Measurements from ENCODE around the gene UBR4.

The UBR4 gene

GRCh38 chr1:19074902-19075721, 135.0 kb downstream of the UBR4 start:
- Histone ChIP-seq H3K36me3 (ENCODE audit: control insufficient read depth in 1 of 2, insufficient read depth in 2 of 2, low read depth in 1 of 2, low read length in 2 of 2) (peaks cover 73 to 76% of the 10 kb centered on the region in 2 experiments), H3K79me1 (replicated peaks; ENCODE audit: low read length, poor library complexity, severe bottlenecking) (peaks cover 21% of the 10 kb centered on the region), H3K9ac (ENCODE audit: low read length) (no peak overlapping the region), H2BK5ac (ENCODE audit: low read depth, low read length, poor library complexity, severe bottlenecking) (no peak overlapping the region), H3K23ac (ENCODE audit: low read length in 2 of 2) (no peak overlapping the region), H3K4me2 (ENCODE audit: low read length, poor library complexity, severe bottlenecking) (no peak overlapping the region), H4K8ac (ENCODE audit: low read length) (no peak overlapping the region), H3K4me1 (ENCODE audit: control insufficient read depth, insufficient read depth, low read depth, low read length) (peaks cover 15% of the 10 kb centered on the region), H3K27ac (ENCODE audit: low read length, poor library complexity, severe bottlenecking) (no peak overlapping the region), H3K27me3 (ENCODE audit: control insufficient read depth in 1 of 2, insufficient read depth in 1 of 2, low read length in 2 of 2) (peaks cover 0 to 11% of the 10 kb centered on the region in 2 experiments), H4K91ac (ENCODE audit: low read length) (no peak overlapping the region), H3K14ac (ENCODE audit: low read length in 2 of 2) (no peak overlapping the region), H3K18ac (ENCODE audit: low read depth in 1 of 2, low read length in 2 of 2) (no peak overlapping the region), H2BK120ac (ENCODE audit: low read depth, low read length) (no peak overlapping the region), H2BK15ac (ENCODE audit: low read depth, poor library complexity, severe bottlenecking) (no peak overlapping the region), H2AFZ (ENCODE audit: low read depth, low read length) (no peak overlapping the region), H2AK5ac (ENCODE audit: low read length, severe bottlenecking) (no peak overlapping the region), H3K4ac (ENCODE audit: low read depth in 1 of 2, low read length in 2 of 2) (no peak overlapping the region), H2BK12ac (ENCODE audit: low read length in 2 of 2) (no peak overlapping the region), H3K9me3 (ENCODE audit: control insufficient read depth, low read length) (no peaks in the 10 kb centered on the region), H3K4me3 (ENCODE audit: insufficient read depth in 1 of 2, low read depth in 1 of 2, low read length in 2 of 2) (no peak overlapping the region)
- no peak for DNase-seq
- WGBS = 85% methylated on average over 21 of the region's 21 CpGs

- peaks cover 0 to 18% of the 10 kb centered on the region in 2 experiments for H3K27me3 ChIP-seq (ENCODE audit: control insufficient read depth in 1 of 2, insufficient read depth in 1 of 2, low read length in 2 of 2)
- H4K8ac ChIP-seq (ENCODE audit: low read length) = no peak overlapping the region
- H3K9ac ChIP-seq (ENCODE audit: low read length) = no peak overlapping the region
- no peak overlapping the region for H3K4me3 ChIP-seq (ENCODE audit: insufficient read depth in 1 of 2, low read depth in 1 of 2, low read length in 2 of 2)
- H2AFZ ChIP-seq (ENCODE audit: low read depth, low read length) = no peak overlapping the region
- no peak overlapping the region for H2BK12ac ChIP-seq (ENCODE audit: low read length in 2 of 2)
- peaks cover 19% of the 10 kb centered on the region for H3K79me1 ChIP-seq (replicated peaks; ENCODE audit: low read length, poor library complexity, severe bottlenecking)
- no peaks in the 10 kb centered on the region for H3K9me3 ChIP-seq (ENCODE audit: control insufficient read depth, low read length)
- H3K18ac ChIP-seq (ENCODE audit: low read depth in 1 of 2, low read length in 2 of 2) = no peak overlapping the region
- no peak overlapping the region for H3K14ac ChIP-seq (ENCODE audit: low read length in 2 of 2)
- H3K27ac ChIP-seq (ENCODE audit: low read length, poor library complexity, severe bottlenecking) = no peak overlapping the region
- H2BK5ac ChIP-seq (ENCODE audit: low read depth, low read length, poor library complexity, severe bottlenecking) = no peak overlapping the region
- peaks cover 70 to 71% of the 10 kb centered on the region in 2 experiments for H3K36me3 ChIP-seq (ENCODE audit: control insufficient read depth in 1 of 2, insufficient read depth in 2 of 2, low read depth in 1 of 2, low read length in 2 of 2)
- no peak overlapping the region for H3K4ac ChIP-seq (ENCODE audit: low read depth in 1 of 2, low read length in 2 of 2)
- H3K4me1 ChIP-seq (ENCODE audit: control insufficient read depth, insufficient read depth, low read depth, low read length) = peaks cover 11% of the 10 kb centered on the region
- DNase-seq = no peak
- H2BK120ac ChIP-seq (ENCODE audit: low read depth, low read length) = no peak overlapping the region
- H3K4me2 ChIP-seq (ENCODE audit: low read length, poor library complexity, severe bottlenecking) = no peak overlapping the region
- H3K23ac ChIP-seq (ENCODE audit: low read length in 2 of 2) = no peak overlapping the region
- H2BK15ac ChIP-seq (ENCODE audit: low read depth, poor library complexity, severe bottlenecking) = no peak overlapping the region
- no peak overlapping the region for H4K91ac ChIP-seq (ENCODE audit: low read length)
- 96% methylated on average over 16 of the region's 17 CpGs for WGBS
- H2AK5ac ChIP-seq (ENCODE audit: low read length, severe bottlenecking) = no peak overlapping the region
These were observed 135.6 kb downstream of the UBR4 start for GRCh38 chr1:19074361-19074901.

- Histone ChIP-seq H3K4me3 (ENCODE audit: insufficient read depth in 1 of 2, low read depth in 1 of 2, low read length in 2 of 2) (no peak overlapping the region), H3K4me2 (ENCODE audit: low read length, poor library complexity, severe bottlenecking) (no peak overlapping the region), H3K27ac (ENCODE audit: low read length, poor library complexity, severe bottlenecking) (no peak overlapping the region), H3K79me1 (replicated peaks; ENCODE audit: low read length, poor library complexity, severe bottlenecking) (peaks cover 18% of the 10 kb centered on the region), H2AFZ (ENCODE audit: low read depth, low read length) (no peak overlapping the region), H3K4ac (ENCODE audit: low read depth in 1 of 2, low read length in 2 of 2) (no peak overlapping the region), H2BK15ac (ENCODE audit: low read depth, poor library complexity, severe bottlenecking) (no peak overlapping the region), H2BK12ac (ENCODE audit: low read length in 2 of 2) (no peak overlapping the region), H4K8ac (ENCODE audit: low read length) (no peak overlapping the region), H2AK5ac (ENCODE audit: low read length, severe bottlenecking) (no peak overlapping the region), H2BK5ac (ENCODE audit: low read depth, low read length, poor library complexity, severe bottlenecking) (no peak overlapping the region), H2BK120ac (ENCODE audit: low read depth, low read length) (no peak overlapping the region), H3K27me3 (ENCODE audit: control insufficient read depth in 1 of 2, insufficient read depth in 1 of 2, low read length in 2 of 2) (peaks cover 0 to 23% of the 10 kb centered on the region in 2 experiments), H3K23ac (ENCODE audit: low read length in 2 of 2) (no peak overlapping the region), H3K9ac (ENCODE audit: low read length) (no peak overlapping the region), H3K18ac (ENCODE audit: low read depth in 1 of 2, low read length in 2 of 2) (no peak overlapping the region), H3K9me3 (ENCODE audit: control insufficient read depth, low read length) (no peaks in the 10 kb centered on the region), H3K14ac (ENCODE audit: low read length in 2 of 2) (no peak overlapping the region), H4K91ac (ENCODE audit: low read length) (no peak overlapping the region), H3K4me1 (ENCODE audit: control insufficient read depth, insufficient read depth, low read depth, low read length) (peaks cover 11% of the 10 kb centered on the region), H3K36me3 (ENCODE audit: control insufficient read depth in 1 of 2, insufficient read depth in 2 of 2, low read depth in 1 of 2, low read length in 2 of 2) (peaks cover 61 to 68% of the 10 kb centered on the region in 2 experiments)
- DNase-seq = no peak
- 92% methylated on average over 23 of the region's 23 CpGs for WGBS
These were observed 136.5 kb downstream of the UBR4 start for GRCh38 chr1:19073311-19074186.

Data from mesenchymal stem cell (in vitro differentiated cells and primary cell).